Neural crest cell (in vitro differentiated cells): ENCODE data around the gene LGR6. TPM values are rescaled to one million over a fixed set of nuclear protein-coding genes. Genes with fewer than 3 reads are reported as not detected.
"Not testable (repeated sequence)": the region's sequence is repeated elsewhere in the genome, so short reads cannot be mapped to it uniquely, and the experiment has no call there.

Experiments used
- DNase-seq: peaks from one replicate; pipeline ENCODE4 v3.0.0; 2021; ENCODE audit warnings: low read depth, mixed read lengths, low spot score
- H3K27ac Mint-ChIP-seq: one replicate; pipeline ENCODE4 v1.8.0; 2021; ENCODE audit warnings: mild to moderate bottlenecking, mixed read lengths; ENCODE audit not compliant: unreplicated experiment
- H3K27me3 Mint-ChIP-seq: 2 replicates; pipeline ENCODE4 v1.8.0; 2021; ENCODE audit warnings: low read depth, mild to moderate bottlenecking, mixed read lengths
- H3K36me3 Mint-ChIP-seq: 2 replicates; pipeline ENCODE4 v1.8.0; 2021; ENCODE audit warnings: low read depth, mild to moderate bottlenecking, mixed read lengths
- H3K4me1 Mint-ChIP-seq: 2 replicates; pipeline ENCODE4 v1.8.0; 2021; ENCODE audit warnings: mixed read lengths
- H3K4me3 Mint-ChIP-seq: one replicate; pipeline ENCODE4 v1.8.0; 2021; ENCODE audit warnings: mild to moderate bottlenecking, mixed read lengths
- H3K9me3 Mint-ChIP-seq: 2 replicates; pipeline ENCODE4 v1.8.0; 2021; ENCODE audit warnings: mixed read lengths
- total RNA-seq: library from RNA; stranded (reverse); gene quantifications from 2 replicates; pipeline ENCODE4 v1.2.1, GENCODE V29; 2021
- TF ChIP-seq, protein P1 (sequence below): fragments of 200-600 bp; sonication (generic); conservative IDR thresholded peaks from 2 replicates; pipeline ENCODE4 v1.5.0; 2021; ENCODE audit warnings: antibody characterized with exemption, mild to moderate bottlenecking

LGR6 gene
- total RNA-seq, 1 donor from 2014 or later = 0.16 TPM

DNA sequence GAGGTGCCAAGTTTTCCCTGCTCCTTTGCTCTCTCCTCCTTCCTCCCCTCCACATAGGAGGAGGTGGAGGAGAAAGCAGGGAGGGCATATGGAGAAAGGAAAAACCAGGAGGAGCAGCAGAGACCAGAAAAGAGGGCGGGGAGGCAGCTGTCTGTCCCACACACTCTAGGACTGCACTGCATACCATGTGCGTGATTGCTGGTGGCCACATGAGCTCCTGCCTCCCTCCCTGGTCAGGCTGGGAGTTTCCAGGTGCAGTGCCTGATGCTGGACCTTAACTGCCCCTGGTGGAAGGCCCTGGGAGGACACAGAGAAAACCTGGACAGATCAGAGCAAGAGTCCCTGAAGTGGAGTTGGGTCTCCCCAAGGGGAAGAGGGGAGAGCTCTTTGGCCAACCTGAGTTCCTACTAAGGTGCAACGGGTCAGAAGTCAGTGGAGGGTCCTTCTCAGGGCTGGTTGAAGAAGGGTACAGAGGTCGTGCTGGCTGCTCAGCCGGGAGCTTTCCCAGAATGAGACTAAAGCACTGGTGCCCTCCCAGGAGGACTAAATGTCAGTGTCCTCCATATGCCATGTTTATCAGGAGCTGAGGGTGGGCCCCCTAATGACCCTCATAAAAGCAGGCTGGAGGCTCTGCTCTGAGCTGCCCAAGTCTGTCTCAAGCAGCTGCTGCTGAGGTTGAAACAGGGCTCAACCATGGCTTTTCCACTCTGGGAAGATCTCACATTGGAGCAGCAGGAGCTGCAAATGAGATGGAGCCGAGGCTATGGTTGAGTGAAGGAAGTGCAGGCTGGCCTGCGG, 3.5 kb upstream of the LGR6 start:
- Mint-ChIP-seq H3K4me1 (peaks cover 10% of the 10 kb centered on the region), H3K27me3 (peaks cover 27% of the 10 kb centered on the region), H3K4me3 (no peak overlapping the region), H3K9me3 (no peaks in the 10 kb centered on the region), H3K27ac (no peak overlapping the region), H3K36me3 (no peaks in the 10 kb centered on the region)
- no peak for DNase-seq
- TF ChIP-seq, protein P1, sequence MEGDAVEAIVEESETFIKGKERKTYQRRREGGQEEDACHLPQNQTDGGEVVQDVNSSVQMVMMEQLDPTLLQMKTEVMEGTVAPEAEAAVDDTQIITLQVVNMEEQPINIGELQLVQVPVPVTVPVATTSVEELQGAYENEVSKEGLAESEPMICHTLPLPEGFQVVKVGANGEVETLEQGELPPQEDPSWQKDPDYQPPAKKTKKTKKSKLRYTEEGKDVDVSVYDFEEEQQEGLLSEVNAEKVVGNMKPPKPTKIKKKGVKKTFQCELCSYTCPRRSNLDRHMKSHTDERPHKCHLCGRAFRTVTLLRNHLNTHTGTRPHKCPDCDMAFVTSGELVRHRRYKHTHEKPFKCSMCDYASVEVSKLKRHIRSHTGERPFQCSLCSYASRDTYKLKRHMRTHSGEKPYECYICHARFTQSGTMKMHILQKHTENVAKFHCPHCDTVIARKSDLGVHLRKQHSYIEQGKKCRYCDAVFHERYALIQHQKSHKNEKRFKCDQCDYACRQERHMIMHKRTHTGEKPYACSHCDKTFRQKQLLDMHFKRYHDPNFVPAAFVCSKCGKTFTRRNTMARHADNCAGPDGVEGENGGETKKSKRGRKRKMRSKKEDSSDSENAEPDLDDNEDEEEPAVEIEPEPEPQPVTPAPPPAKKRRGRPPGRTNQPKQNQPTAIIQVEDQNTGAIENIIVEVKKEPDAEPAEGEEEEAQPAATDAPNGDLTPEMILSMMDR = peak; percentile 26

DNA sequence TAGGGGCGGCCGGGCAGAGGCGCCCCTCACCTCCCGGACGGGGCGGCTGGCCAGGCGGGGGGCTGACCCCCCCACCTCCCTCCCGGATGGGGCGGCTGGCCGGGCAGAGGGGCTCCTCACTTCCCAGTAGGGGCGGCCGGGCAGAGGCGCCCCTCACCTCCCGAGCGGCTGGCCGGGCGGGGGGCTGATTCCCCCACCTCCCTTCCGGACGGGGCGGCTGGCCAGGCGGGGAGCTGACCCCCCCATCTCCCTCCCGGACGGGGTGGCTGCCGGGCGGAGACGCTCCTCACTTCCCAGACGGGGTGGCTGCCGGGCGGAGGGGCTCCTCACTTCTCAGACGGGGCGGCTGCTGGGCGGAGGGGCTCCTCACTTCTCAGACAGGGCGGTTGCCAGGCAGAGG, 2.2 kb upstream of the LGR6 start:
- H3K27me3 Mint-ChIP-seq = peaks cover 40% of the 10 kb centered on the region
- H3K9me3 Mint-ChIP-seq, H3K4me1 Mint-ChIP-seq, DNase-seq, H3K27ac Mint-ChIP-seq, H3K4me3 Mint-ChIP-seq, H3K36me3 Mint-ChIP-seq: not testable (repeated sequence)

DNA sequence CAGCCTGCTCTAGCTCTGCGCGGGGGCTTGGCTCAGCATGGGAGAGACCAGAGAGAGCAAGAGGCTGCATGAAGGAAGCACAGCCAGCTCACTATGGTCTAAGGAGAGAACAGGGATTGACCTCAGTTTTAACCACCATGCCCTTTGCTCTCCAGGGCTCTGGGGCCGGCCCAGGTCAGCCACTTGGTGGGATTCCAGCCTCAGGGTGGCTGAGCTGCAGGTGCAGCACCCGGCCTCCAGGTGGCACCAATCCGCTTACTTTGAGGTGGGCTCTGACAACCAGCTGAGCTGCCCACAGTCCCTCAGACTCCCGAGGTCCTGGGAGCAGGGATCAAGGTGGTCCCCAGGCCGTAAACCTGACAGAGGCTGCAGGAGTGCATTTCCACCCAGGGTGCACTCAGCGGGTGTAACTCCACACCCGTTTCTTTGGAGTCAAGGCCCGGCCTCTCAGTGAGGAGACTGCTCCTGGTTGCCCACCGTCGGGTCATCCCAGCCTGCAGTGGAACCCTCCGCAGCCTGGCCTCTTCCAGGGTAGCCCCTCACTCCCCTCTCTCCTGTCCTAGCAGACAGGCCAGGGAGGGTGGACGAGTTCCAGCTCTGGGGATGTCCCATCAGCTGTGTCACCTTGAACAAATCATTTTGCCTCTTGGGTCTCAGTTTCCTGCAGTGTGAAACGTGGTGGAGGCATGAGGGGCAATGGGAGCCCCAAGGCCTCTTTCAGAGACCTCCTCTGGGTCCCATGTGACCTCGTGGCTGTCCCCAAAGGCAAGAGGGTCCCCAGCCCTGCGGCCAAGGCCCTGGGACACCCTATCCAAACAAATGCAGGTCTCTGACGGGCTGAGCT, 607 bp upstream of the LGR6 start:
- no peak overlapping the region for H3K4me3 Mint-ChIP-seq
- H3K9me3 Mint-ChIP-seq = no peaks in the 10 kb centered on the region

DNA sequence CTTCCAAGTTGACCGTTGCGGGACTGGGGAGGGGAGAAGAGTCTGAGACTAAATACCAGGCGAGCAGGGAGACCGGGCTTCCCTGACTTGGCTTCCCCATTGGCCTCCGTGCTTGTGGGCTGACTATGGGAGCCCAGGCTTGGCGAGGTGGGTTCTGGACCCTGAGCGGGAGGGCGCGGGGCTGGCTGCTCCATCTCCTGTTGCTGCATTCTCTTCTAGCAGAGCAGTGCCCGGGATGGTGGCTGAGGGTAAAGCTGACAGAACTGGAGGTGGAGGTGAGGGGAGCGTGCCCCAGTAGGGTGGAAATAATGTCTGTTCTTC, 689 bp downstream of the LGR6 start:
- peaks cover 59% of the 10 kb centered on the region for H3K27me3 Mint-ChIP-seq
- H3K36me3 Mint-ChIP-seq = no peaks in the 10 kb centered on the region
- peaks cover 14% of the 10 kb centered on the region for H3K4me1 Mint-ChIP-seq
- H3K4me3 Mint-ChIP-seq = no peak overlapping the region
- TF ChIP-seq, protein P1 = no peak
- no peaks in the 10 kb centered on the region for H3K9me3 Mint-ChIP-seq
- H3K27ac Mint-ChIP-seq = no peak overlapping the region
- DNase-seq = no peak

More for the DNA sequence above, 607 bp upstream of the LGR6 start:
- no peak overlapping the region for H3K27ac Mint-ChIP-seq
- peaks cover 10% of the 10 kb centered on the region for H3K4me1 Mint-ChIP-seq
- no peaks in the 10 kb centered on the region for H3K36me3 Mint-ChIP-seq
- TF ChIP-seq, protein P1 = peak; percentile 86
- peaks cover 54% of the 10 kb centered on the region for H3K27me3 Mint-ChIP-seq
- DNase-seq = peak; percentile 80

DNA sequence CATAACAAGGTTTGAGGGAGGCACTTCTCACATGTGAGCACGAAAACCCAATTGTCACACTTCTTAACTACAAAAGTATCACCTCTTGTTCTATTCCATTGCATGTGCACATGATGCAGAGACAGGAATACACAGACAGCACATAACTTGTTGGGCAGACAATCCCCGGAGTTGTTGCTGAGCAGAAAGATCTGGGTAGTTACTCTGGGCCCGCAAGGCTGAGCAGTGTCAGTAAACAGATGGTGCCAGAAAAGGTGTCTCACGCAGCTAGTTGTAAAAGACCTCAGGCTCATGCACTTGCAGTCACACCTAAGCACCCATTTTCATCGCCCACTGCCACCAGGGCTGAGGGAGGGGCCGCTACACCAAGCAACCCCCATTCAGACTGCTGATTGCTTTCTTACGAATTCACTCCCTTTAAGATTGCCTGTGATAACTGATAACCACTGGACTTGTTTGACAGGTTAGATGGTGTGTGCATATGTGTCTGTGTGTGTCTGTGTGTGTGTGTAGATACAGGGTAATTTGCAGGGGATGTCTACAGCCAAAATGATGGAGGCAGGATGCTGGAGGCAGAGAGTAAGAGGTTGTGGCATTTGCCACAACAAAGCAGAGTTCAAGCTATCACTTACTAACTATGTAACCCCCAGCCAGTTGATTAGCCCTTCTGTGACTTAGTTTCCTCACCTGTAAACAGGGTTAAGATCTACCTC, 4.2 kb downstream of the LGR6 start:
- DNase-seq = no peak
- Mint-ChIP-seq H3K9me3 (no peaks in the 10 kb centered on the region), H3K4me3 (no peak overlapping the region), H3K27ac (no peak overlapping the region), H3K4me1 (peaks cover 12% of the 10 kb centered on the region), H3K36me3 (no peaks in the 10 kb centered on the region), H3K27me3 (peaks cover 52% of the 10 kb centered on the region)
- TF ChIP-seq, protein P1 = no peak
